Keratinocyte (primary cell): ENCODE data around the gene MED25. TPM values are rescaled to one million over a fixed set of nuclear protein-coding genes. Genes with fewer than 3 reads are reported as not detected.
A peak's percentile ranks its signal among the peaks of the same experiment; 100 is the strongest.

Experiments
- DNase-seq: peaks from one replicate; pipeline ENCODE4 v3.0.0-alpha.2; 2011; ENCODE audit warnings: low read depth, missing footprints, low spot score
- FAIRE-seq: peaks from 2 replicates; lab custom pipeline; 2011; peaks lifted over from hg19 to GRCh38; lab: Jason Lieb, UNC
- H2AFZ ChIP-seq: 2 replicates; pipeline ENCODE4 v1.6.0; 2012; ENCODE audit warnings: low read length, control low read depth, inconsistent platforms; ENCODE audit not compliant: control insufficient read depth
- H3K27ac ChIP-seq: 2 replicates; pipeline ENCODE4 v1.5.1; 2011; ENCODE audit warnings: low read length; ENCODE audit not compliant: control insufficient read depth, insufficient read depth
- H3K27me3 ChIP-seq: 3 replicates; pipeline ENCODE4 v1.6.0; 2011; ENCODE audit warnings: low read length; ENCODE audit not compliant: control insufficient read depth, insufficient read depth; ENCODE audit errors: extremely low read depth
- H3K36me3 ChIP-seq, 2 experiments: 2 replicates in 1 of 2; 3 replicates in 1 of 2; pipeline ENCODE4 v1.5.1; 2011; ENCODE audit warnings: low read length in 2 of 2, mild to moderate bottlenecking in 1 of 2; ENCODE audit not compliant: control insufficient read depth in 2 of 2, insufficient read depth in 2 of 2; ENCODE audit errors: extremely low read depth in 1 of 2
- H3K4me1 ChIP-seq: 3 replicates; pipeline ENCODE4 v1.5.1; 2011; ENCODE audit warnings: low read length; ENCODE audit not compliant: control insufficient read depth, insufficient read depth; ENCODE audit errors: extremely low read depth
- H3K4me2 ChIP-seq: 3 replicates; pipeline ENCODE4 v1.6.0; 2011; ENCODE audit warnings: low read depth, low read length; ENCODE audit not compliant: control insufficient read depth, insufficient read depth; ENCODE audit errors: extremely low read depth
- H3K4me3 ChIP-seq, 3 experiments: fragments of 200-600 bp in 1 of 3; sonication (generic) in 1 of 3; 2 replicates in 2 of 3; 3 replicates in 1 of 3; pipeline ENCODE4 v1.5.1; 2011 to 2016; ENCODE audit warnings: low read length in 3 of 3, mild to moderate bottlenecking in 3 of 3, control low read depth in 2 of 3, inconsistent platforms in 1 of 3, low read depth in 1 of 3, mixed read lengths in 1 of 3, mixed run types in 1 of 3, moderate library complexity in 1 of 3; ENCODE audit not compliant: control insufficient read depth in 2 of 3, insufficient read depth in 2 of 3; ENCODE audit errors: extremely low read depth in 1 of 3
- H3K79me2 ChIP-seq: 2 replicates; pipeline ENCODE4 v1.6.0; 2012; ENCODE audit warnings: low read length; ENCODE audit not compliant: control insufficient read depth, insufficient read depth
- H3K9ac ChIP-seq: 3 replicates; pipeline ENCODE4 v1.6.0; 2011; ENCODE audit warnings: low read length; ENCODE audit not compliant: control insufficient read depth, insufficient read depth; ENCODE audit errors: extremely low read depth
- H3K9me1 ChIP-seq: 3 replicates; pipeline ENCODE4 v1.6.0; 2011; ENCODE audit warnings: low read length; ENCODE audit not compliant: control insufficient read depth, insufficient read depth; ENCODE audit errors: extremely low read depth
- H3K9me3 ChIP-seq: 2 replicates; pipeline ENCODE4 v1.5.1; 2012; ENCODE audit warnings: low read depth, low read length; ENCODE audit not compliant: control insufficient read depth
- H4K20me1 ChIP-seq: 3 replicates; pipeline ENCODE4 v1.6.0; 2011; ENCODE audit warnings: low read length; ENCODE audit not compliant: control insufficient read depth, insufficient read depth; ENCODE audit errors: extremely low read depth
- CTCF ChIP-seq, 3 experiments: IDR thresholded peaks in 1 of 3; conservative IDR thresholded peaks in 1 of 3; optimal IDR thresholded peaks in 1 of 3; 2 replicates in 2 of 3; 3 replicates in 1 of 3; pipeline versions ENCODE3 to v1.5.1; 2011; ENCODE audit warnings: low read length in 3 of 3, mild to moderate bottlenecking in 3 of 3, moderate library complexity in 2 of 3, control low read depth in 1 of 3, inconsistent platforms in 1 of 3; ENCODE audit not compliant: insufficient read depth in 2 of 3; ENCODE audit errors: extremely low read depth in 1 of 3
- EZH2 ChIP-seq: IDR thresholded peaks from one replicate; pipeline ENCODE4 v1.6.1; 2012; ENCODE audit warnings: inconsistent platforms, mild to moderate bottlenecking, low read length, moderate library complexity
- dilution Hi-C: fragments of 300-500 bp; cut with MboI; formaldehyde crosslinking; loops from one replicate; pipeline ENCODE4 v1.7.0; 2020; ENCODE audit warnings: low sequenced_read_pairs; ENCODE audit not compliant: extremely low pct_ligation_motif_present
- polyA plus RNA-seq, 5 experiments: library from polyadenylated mRNA; depleted of rRNA in 3 of 5; stranded (reverse) in 3 of 5; stranded (forward) in 1 of 5; unstranded in 1 of 5; fragments of >200 nt; gene quantifications; 1 replicate in 1 of 5; 2 replicates in 3 of 5; 3 replicates in 1 of 5; pipeline versions ENCODE4 v1.2.1 to v1.2.3, GENCODE V29; 2011 to 2012; ENCODE audit warnings: missing spikeins in 2 of 5, low read depth in 1 of 5, low replicate concordance in 1 of 5

MED25 gene
- polyA plus RNA-seq, 1 donor (not counting 4 experiments of a cell fraction or from before 2014, with no cell fraction given), result 12.5 TPM

DNA sequence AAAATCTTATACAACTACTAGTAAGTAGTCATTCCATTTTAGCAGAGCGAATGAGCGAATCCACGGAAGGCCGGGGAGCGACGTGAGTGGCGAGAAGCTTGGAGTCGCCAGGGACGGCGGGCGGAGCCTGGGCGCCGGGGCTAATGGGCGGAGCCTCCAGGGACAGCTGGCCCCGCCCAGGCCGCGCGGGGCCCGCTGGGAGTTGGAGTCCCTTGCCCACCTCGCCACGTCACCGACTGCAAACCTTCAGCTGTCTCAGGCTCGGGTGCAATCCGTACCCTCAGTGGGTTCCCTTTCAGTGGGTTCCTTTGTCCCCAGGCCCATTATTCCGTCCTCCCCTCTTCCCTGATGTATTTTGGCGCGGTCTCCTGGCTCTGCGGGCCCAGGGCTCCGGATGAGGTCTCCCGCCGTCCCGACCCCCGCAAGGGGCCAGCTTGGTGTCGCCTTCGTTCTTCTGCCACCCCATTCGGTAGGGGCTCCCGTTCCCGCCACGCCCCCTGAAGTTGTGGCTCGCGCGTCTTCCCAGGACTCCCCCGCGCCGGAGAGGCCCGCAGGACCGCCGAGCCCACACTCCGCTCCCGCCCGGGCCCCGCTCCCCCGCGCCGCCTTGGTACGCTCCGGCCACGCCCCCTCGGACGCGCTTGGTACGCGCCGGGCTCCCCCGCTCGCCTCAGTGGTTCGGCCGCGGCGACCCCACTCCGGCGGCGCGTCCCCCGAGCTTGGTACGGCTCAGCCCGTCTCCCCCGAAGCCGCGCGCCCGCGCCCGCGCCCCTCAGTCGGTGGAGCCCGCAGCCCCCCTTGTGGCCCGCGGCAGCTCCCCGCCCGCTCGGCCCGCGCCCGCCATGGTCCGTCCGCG lies 32.6 kb downstream of the MED25 start, which contains the start of gene PTOV1:
Gene PTOV1 (plus strand): TSS at position 673 of the 856 bp plus-strand sequence.
- Histone ChIP-seq H3K27me3 (no peaks in the 10 kb centered on the region), H3K4me3 (peak within 1 kb of the TSS; percentile 83 to 94 (median 88)), H3K9me1 (no peaks in the 10 kb centered on the region), H3K9me3 (no peaks in the 10 kb centered on the region), H3K4me2 (peak within 1 kb of the TSS; percentile 92), H3K79me2 (peaks cover 22% of the 10 kb centered on the region), H3K27ac (peak within 1 kb of the TSS; percentile 93), H3K4me1 (peaks cover 26% of the 10 kb centered on the region), H2AFZ (peak within 1 kb of the TSS; percentile 85), H4K20me1 (peaks cover 5% of the 10 kb centered on the region), H3K9ac (peak within 1 kb of the TSS; percentile 94), H3K36me3 (peaks cover 0 to 5% of the 10 kb centered on the region in 2 experiments)
- TF ChIP-seq EZH2 (no peak), CTCF (optimal IDR thresholded peaks at IDR 0.05 in 1 of 3, IDR thresholded peaks at IDR 0.05 in 1 of 3, conservative IDR thresholded peaks at IDR 0.05 in 1 of 3; ENCODE audit: extremely low read depth in 1 of 3, insufficient read depth in 2 of 3, low read length in 3 of 3) (no peak)
- FAIRE-seq (no peak), DNase-seq (no peak)
- dilution Hi-C loops, result no loop called here

DNA sequence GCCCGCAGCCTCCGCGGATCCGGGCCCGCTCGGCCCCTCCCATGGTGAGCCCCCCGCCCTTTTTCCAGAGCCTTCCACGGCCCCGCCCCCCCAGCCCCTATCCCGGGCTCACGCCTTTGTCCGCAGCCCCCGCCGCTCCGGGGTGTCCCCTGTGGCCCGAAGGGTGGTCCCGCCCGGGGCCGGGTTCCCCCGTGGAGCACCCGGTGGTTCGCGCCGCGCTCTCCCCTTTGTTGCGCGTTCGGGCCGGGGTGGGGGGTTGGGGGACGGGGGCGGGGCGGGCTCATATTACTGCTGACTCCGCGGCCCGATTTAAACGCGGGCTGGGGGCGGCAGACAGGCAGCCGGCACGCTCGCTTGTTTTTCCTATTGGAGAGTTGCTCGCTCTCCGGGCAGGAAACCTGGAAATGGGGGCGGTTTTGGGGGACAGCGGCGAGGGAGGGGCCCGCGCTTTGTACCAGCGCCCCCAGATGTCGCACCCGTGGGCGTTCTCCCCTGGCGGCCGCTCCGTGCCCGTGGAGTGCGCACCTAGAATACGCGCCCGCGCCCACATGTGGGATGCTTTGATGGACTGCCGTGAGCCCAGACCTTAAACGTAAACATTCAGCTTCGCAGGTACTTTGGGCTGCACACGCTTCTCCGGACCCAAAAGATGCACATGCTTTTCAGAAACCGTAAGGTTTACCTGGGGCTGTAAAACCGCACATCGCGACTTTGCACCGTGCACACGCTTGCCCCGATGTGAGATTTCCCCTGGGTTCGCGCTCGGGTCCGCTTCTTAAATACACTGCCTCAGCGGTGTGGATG lies 33.6 kb downstream of the MED25 start:
- Histone ChIP-seq H3K79me2 (peaks cover 22% of the 10 kb centered on the region), H3K9ac (peak overlapping the region; percentile 94), H3K9me1 (no peaks in the 10 kb centered on the region), H3K36me3 (peaks cover 0 to 9% of the 10 kb centered on the region in 2 experiments), H3K27me3 (no peaks in the 10 kb centered on the region), H3K4me1 (peaks cover 26% of the 10 kb centered on the region), H3K4me3 (peak overlapping the region; percentile 83 to 94 (median 88)), H4K20me1 (peaks cover 5% of the 10 kb centered on the region), H2AFZ (no peak overlapping the region), H3K4me2 (peak overlapping the region; percentile 75), H3K27ac (peak overlapping the region; percentile 93), H3K9me3 (no peaks in the 10 kb centered on the region)
- dilution Hi-C loops, result no loop called here
- FAIRE-seq (no peak), DNase-seq (no peak)
- TF ChIP-seq CTCF (optimal IDR thresholded peaks at IDR 0.05 in 1 of 3, IDR thresholded peaks at IDR 0.05 in 1 of 3, conservative IDR thresholded peaks at IDR 0.05 in 1 of 3; ENCODE audit: extremely low read depth in 1 of 3, insufficient read depth in 2 of 3, low read length in 3 of 3) (peak in 1 of 3 experiments; percentile 2), EZH2 (no peak)
